Pancreas (tissue), 10 donors: Measurements from ENCODE around the gene AKNA. TPM values are rescaled to one million over a fixed set of nuclear protein-coding genes. Genes with fewer than 3 reads are reported as not detected.

Experiments used
- ATAC-seq, 4 donors: fragments of 200-7000 bp; cut with Tn5 transposase; one replicate each; pipeline versions ENCODE4 v1.8.0 to v1.9.1; 2020; ENCODE audit warnings: mild to moderate bottlenecking in 4 of 4, moderate library complexity in 4 of 4
- DNase-seq, 6 donors: peaks; one replicate each; pipeline ENCODE4 v3.0.0-alpha.2; 2020
- FAIRE-seq: peaks from 2 replicates; lab custom pipeline; 2012; peaks lifted over from hg19 to GRCh38; lab: Jason Lieb, UNC
- H3K27ac ChIP-seq, 4 donors: fragments of 200-600 bp; sonication (generic); 1 replicate in 3 of 4; 2 replicates in 1 of 4; pipeline versions ENCODE4 v1.5.0 to v1.8.0; 2020
- H3K27me3 ChIP-seq, 4 donors: fragments of 200-600 bp; one replicate each; pipeline ENCODE4 v1.8.0; 2021
- H3K36me3 ChIP-seq, 3 donors: fragments of 200-600 bp; sonication (generic) in 1 of 3; one replicate each; pipeline versions ENCODE4 v1.5.0 to v1.8.0; 2020 to 2021
- H3K4me1 ChIP-seq, 3 donors: fragments of 200-600 bp; one replicate each; pipeline ENCODE4 v1.8.0; 2021
- H3K4me3 ChIP-seq, 4 donors: fragments of 200-600 bp; sonication (generic) in 2 of 4; one replicate each; pipeline versions ENCODE4 v1.5.0 to v1.8.0; 2020 to 2021
- H3K9me3 ChIP-seq, 4 donors: fragments of 200-600 bp; one replicate each; pipeline ENCODE4 v1.8.0; 2021
- WGBS, 2 donors: extraction: QIAGEN DNeasy Blood & Tissue Kit; methylation state at CpG; one replicate each; pipeline ENCODE4 v1.1.7; 2013; 5-methylcytosine and 5-hydroxymethylcytosine counted together
- intact Hi-C, 3 donors: fragments of 100-400 bp; cut with DNase I; formaldehyde crosslinking; loops; one replicate each; pipeline versions ENCODE4 v1.11.1 to v1.14.2; 2022
- polyA plus RNA-seq, 2 donors: library from polyadenylated mRNA; stranded (reverse); fragments of 200-250 nt; gene quantifications; one replicate each; pipeline ENCODE4 v1.2.3, GENCODE V29; 2013
- total RNA-seq, 6 donors: library from RNA; stranded (reverse); fragmentation: NEBNext Ultra II Directional in 4 of 6; extraction: Animal tissue kit (Norgen Biotek cat#: 25700) in 4 of 6; gene quantifications; one replicate each; pipeline versions ENCODE4 v1.2.1 to v1.2.4, GENCODE V29; 2021 to 2023
- TF ChIP-seq, protein P1 (sequence below), 4 donors: fragments of 200-600 bp; sonication (generic) in 3 of 4; IDR thresholded peaks; one replicate each; pipeline versions ENCODE4 v1.5.0 to v1.8.0; 2021; ENCODE audit warnings: antibody characterized with exemption in 4 of 4
- donor health status: healthy with polysubstance abuse.
- donor health status: DM: no; HTN: no; CAD: no; lungs with moderate emphysema.
- donor health status: DM: no; HTN: no; CAD: no.
- donor health status: control.
- donor health status: control.
- donor health status: Bipolar disorder and iron deficiency.
- donor health status: DM: yes; HTN: yes; CAD: no.
- donor health status: DM: no; HTN: no; CAD: no.
- donor health status: DM: no; HTN: no; CAD: no.
- donor health status: DM: yes; HTN: yes; CAD: no.

AKNA gene
- total and polyA plus RNA-seq, 8 donors, result 5.4 to 18.0 (median 10.4) TPM

DNA sequence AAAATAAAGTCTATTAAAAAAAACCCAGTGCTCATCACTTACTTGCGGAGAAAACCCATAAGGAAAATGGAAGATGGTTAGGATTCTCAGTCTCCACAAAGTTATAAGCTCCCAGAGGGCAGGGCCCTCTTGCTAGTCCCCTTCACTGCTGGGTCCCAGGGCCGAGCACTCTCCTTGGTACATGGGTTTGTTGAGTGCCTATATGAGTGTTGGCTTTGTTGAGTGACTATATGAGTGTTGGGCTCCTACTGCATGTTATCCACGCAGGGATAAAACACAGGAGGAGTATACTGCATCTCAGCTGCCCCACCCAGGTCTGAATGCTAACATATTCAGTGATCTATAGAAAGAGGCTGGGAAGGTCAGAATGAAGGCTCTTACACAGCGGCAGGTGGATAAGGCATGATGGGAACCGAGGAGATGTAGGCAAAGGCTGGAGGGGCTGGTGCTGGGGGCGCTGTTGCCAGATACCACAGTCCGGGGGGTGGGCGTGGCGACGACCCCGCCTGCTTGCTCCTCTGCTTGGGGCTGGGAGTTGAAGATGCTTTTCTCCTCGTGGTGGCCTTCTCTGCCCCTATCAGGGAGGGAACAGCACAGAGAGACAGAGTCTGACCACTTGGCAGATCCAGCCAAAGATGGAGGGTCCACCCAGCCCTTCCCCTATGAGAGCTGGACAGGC is 46.5 kb downstream of the AKNA start:
- H3K36me3 ChIP-seq, result peaks cover 0 to 4% (median 0%) of the 10 kb centered on the region in 3 donors
- DNase-seq (no peak), FAIRE-seq (no peak), ATAC-seq (no peak)
- H3K4me3 ChIP-seq, result no peak overlapping the region
- WGBS, 2 donors, result 87 to 90% methylated on average over 12 of the region's 12 CpGs
- intact Hi-C loops, result no loop called here
- TF ChIP-seq, protein P1, sequence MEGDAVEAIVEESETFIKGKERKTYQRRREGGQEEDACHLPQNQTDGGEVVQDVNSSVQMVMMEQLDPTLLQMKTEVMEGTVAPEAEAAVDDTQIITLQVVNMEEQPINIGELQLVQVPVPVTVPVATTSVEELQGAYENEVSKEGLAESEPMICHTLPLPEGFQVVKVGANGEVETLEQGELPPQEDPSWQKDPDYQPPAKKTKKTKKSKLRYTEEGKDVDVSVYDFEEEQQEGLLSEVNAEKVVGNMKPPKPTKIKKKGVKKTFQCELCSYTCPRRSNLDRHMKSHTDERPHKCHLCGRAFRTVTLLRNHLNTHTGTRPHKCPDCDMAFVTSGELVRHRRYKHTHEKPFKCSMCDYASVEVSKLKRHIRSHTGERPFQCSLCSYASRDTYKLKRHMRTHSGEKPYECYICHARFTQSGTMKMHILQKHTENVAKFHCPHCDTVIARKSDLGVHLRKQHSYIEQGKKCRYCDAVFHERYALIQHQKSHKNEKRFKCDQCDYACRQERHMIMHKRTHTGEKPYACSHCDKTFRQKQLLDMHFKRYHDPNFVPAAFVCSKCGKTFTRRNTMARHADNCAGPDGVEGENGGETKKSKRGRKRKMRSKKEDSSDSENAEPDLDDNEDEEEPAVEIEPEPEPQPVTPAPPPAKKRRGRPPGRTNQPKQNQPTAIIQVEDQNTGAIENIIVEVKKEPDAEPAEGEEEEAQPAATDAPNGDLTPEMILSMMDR (IDR thresholded peaks at IDR 0.05), result no peak
- H3K27ac ChIP-seq, result no peak overlapping the region
- H3K9me3 ChIP-seq, result no peaks in the 10 kb centered on the region
- no peaks in the 10 kb centered on the region for H3K4me1 ChIP-seq
- H3K27me3 ChIP-seq, result no peaks in the 10 kb centered on the region

DNA sequence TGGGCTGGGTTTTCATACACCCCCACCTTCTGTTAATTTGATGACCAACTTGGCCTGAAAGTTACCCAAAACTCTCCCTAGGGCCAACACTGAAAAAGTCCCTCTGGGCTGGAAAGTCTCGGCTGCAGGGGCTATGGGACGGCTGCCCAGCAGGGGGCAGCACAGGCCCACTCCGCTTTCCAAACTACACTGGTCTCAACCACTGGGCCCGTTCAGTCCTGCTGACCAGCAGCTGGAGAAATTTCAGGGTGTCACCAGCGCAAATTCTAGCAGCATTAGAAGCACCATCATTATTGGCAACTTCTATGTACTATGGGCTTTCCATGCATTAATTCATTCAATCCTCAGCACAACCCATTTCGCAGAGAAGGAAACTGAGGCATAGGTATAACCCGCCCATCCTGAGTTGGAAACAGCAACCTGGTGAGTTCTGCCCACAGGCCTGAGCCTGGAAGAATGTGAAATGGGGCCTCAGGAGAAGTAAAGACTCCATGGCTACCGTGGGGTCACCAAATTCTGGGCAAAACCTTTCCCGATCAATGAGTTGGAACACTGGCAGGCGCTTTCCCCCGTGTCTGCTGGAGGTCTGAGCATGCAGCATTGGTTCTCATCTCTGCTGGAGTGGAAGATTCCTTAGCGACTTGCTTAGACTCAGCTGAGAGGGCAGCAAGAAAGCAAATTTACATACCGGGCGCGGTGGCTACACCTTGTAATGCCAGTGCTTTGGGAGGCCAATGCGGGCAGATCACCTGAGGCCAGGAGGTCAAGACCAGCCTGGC is 48.5 kb downstream of the AKNA start:
- intact Hi-C loops, result no loop called here
- peaks cover 0 to 4% (median 0%) of the 10 kb centered on the region in 3 donors for H3K36me3 ChIP-seq
- no peaks in the 10 kb centered on the region for H3K4me1 ChIP-seq
- 84 to 86% methylated on average over 16 of the region's 16 CpGs for WGBS, 2 donors
- H3K27me3 ChIP-seq, result no peaks in the 10 kb centered on the region
- peak in 3 of 4 donors; percentile 68 to 76 (median 72) for ATAC-seq
- no peak overlapping the region for H3K4me3 ChIP-seq
- no peaks in the 10 kb centered on the region for H3K9me3 ChIP-seq
- H3K27ac ChIP-seq, result no peak overlapping the region
- no peak for FAIRE-seq
- DNase-seq, result peak in 3 of 6 donors; percentile 11 to 68 (median 31)
- TF ChIP-seq, protein P1 (IDR thresholded peaks at IDR 0.05), result peak in 3 of 4 donors; percentile 24 to 54 (median 45)

DNA sequence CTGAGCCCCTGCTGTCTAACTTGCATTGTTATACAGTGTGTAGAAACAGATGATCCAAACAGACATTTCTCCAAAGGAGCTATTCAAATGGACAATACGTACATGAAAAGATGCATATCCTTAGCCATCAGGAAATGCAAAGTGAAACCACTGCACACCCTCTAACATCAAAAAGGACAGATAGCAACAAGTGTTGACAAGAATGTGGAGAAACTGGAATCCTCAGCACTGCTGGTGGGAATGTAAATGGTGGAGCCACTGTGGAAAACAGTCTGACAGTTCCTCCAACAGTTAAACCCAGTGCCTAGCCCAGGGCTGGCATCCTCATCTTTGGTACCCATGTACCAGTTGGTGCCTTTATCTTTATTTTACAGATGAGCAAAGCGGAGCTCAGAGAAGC is 49.6 kb downstream of the AKNA start:
- H3K36me3 ChIP-seq, result peaks cover 0 to 4% (median 0%) of the 10 kb centered on the region in 3 donors
- intact Hi-C loops, result no loop called here
- no peak for DNase-seq
- WGBS, 2 donors, result 91 to 97% methylated on average over 2 of the region's 2 CpGs
- H3K27ac ChIP-seq, result no peak overlapping the region
- no peaks in the 10 kb centered on the region for H3K27me3 ChIP-seq
- ATAC-seq, result no peak
- H3K4me3 ChIP-seq, result no peak overlapping the region
- no peaks in the 10 kb centered on the region for H3K4me1 ChIP-seq
- no peak for FAIRE-seq
- TF ChIP-seq, protein P1 (IDR thresholded peaks at IDR 0.05), result no peak
- H3K9me3 ChIP-seq, result no peaks in the 10 kb centered on the region

DNA sequence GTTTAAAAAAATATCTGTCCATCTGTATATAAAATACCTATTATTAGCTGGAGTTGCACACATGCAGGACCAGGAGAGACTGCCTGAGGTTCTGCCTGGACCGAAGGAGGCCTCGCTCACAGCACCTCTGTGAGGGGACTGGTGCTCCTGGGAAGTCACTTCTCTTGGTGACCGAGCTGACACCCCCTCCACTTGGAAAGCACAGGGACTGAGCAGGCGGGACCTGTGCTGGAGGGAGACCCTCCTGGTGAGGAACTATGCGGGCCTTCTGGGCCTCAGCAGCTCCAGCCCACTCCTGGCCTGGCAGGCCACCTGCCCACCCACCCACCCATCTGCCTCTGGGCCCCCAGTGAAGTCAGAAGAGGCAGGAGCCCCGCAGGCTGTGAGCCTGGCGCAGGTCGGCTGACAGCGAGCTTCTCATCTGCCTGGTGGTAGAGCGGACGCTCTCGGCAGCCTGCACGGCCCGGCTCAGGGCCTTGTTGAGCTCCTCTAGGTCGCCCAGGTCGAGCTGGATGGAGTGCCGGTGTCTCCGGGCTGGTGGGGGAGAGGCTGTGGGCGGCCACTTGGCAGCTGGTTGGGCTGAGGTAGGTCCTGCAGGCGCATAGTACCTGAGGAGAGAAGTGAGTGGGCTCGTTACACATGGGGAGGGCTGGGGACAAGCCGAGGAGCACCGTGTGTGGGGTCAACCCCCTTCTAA is 50.9 kb downstream of the AKNA start:
- TF ChIP-seq, protein P1 (IDR thresholded peaks at IDR 0.05), result no peak
- intact Hi-C loops, result no loop called here
- FAIRE-seq (no peak), DNase-seq (peak in 1 of 6 donors; percentile 54), ATAC-seq (no peak)
- H3K27ac ChIP-seq, result no peak overlapping the region
- H3K27me3 ChIP-seq, result no peaks in the 10 kb centered on the region
- no peak overlapping the region for H3K4me3 ChIP-seq
- 92 to 96% methylated on average over 18 to 23 of the region's 23 CpGs for WGBS, 2 donors
- H3K4me1 ChIP-seq, result no peaks in the 10 kb centered on the region
- H3K9me3 ChIP-seq, result no peaks in the 10 kb centered on the region
- peaks cover 0 to 4% (median 0%) of the 10 kb centered on the region in 3 donors for H3K36me3 ChIP-seq
